HG03103 (cell line): Measurements from ENCODE around the gene C2orf78.
A peak's percentile ranks its signal among the peaks of the same experiment; 100 is the strongest.
"Not testable (repeated sequence)": the region's sequence is repeated elsewhere in the genome, so short reads cannot be mapped to it uniquely, and the experiment has no call there.

Experiments
- ATAC-seq: cut with Tn5 transposase; IDR thresholded peaks from one replicate; pipeline ENCODE4 v1.9.1; 2021; ENCODE audit warnings: low read depth; ENCODE audit not compliant: unreplicated experiment

The C2orf78 gene

GRCh38 chr2:73783883-73784282 lies at the start of gene C2orf78:
Gene C2orf78, plus strand, starts transcription at chr2:73784183. Its CDS starts 127 bp downstream, at chr2:73784310.
- ATAC-seq, result not testable (repeated sequence)

- no peak for ATAC-seq
Observed at GRCh38 chr2:73736378-73736777, 47.6 kb upstream of the C2orf78 start.

- ATAC-seq, result peak; percentile 94
Observed at GRCh38 chr2:73736855-73737779, 46.9 kb upstream of the C2orf78 start, which contains the start of gene TPRKB. Gene TPRKB, minus strand, starts transcription at chr2:73737345. Its CDS starts 2,776 bp downstream, at chr2:73734569.

GRCh38 chr2:73739101-73739500 lies 44.9 kb upstream of the C2orf78 start:
- ATAC-seq, result no peak

GRCh38 chr2:73740767-73741166 lies 43.2 kb upstream of the C2orf78 start:
- no peak for ATAC-seq

- no peak for ATAC-seq
Observed at GRCh38 chr2:73746015-73746876, 37.7 kb upstream of the C2orf78 start.

- no peak for ATAC-seq
Observed at GRCh38 chr2:73746877-73747208, 37.1 kb upstream of the C2orf78 start.

- no peak for ATAC-seq
Observed at GRCh38 chr2:73749314-73749713, 34.7 kb upstream of the C2orf78 start.

- not testable (repeated sequence) for ATAC-seq
Observed at GRCh38 chr2:73754332-73754731, 29.7 kb upstream of the C2orf78 start.

GRCh38 chr2:73759285-73759764 lies 24.7 kb upstream of the C2orf78 start:
- ATAC-seq, result no peak

- ATAC-seq, result no peak
Observed at GRCh38 chr2:73759904-73760303, 24.1 kb upstream of the C2orf78 start.

GRCh38 chr2:73762571-73762970 lies 21.4 kb upstream of the C2orf78 start:
- no peak for ATAC-seq

GRCh38 chr2:73764945-73765344 lies 19.0 kb upstream of the C2orf78 start:
- ATAC-seq, result no peak

- ATAC-seq, result no peak
Observed at GRCh38 chr2:73766349-73766748, 17.6 kb upstream of the C2orf78 start.

GRCh38 chr2:73766994-73767393 lies 17.0 kb upstream of the C2orf78 start:
- ATAC-seq, result no peak

GRCh38 chr2:73770725-73771124 lies 13.3 kb upstream of the C2orf78 start:
- no peak for ATAC-seq

- no peak for ATAC-seq
Observed at GRCh38 chr2:73772819-73773218, 11.2 kb upstream of the C2orf78 start.

- no peak for ATAC-seq
Observed at GRCh38 chr2:73776381-73776780, 7.6 kb upstream of the C2orf78 start.

- no peak for ATAC-seq
Observed at GRCh38 chr2:73776869-73777519, 7.0 kb upstream of the C2orf78 start.

- not testable (repeated sequence) for ATAC-seq
Observed at GRCh38 chr2:73778867-73779466, 5.0 kb upstream of the C2orf78 start.
